HepG2 (cell line): Measurements from ENCODE around the gene IRF5. TPM values are rescaled to one million over a fixed set of nuclear protein-coding genes. Genes with fewer than 3 reads are reported as not detected.

Experiments
- ATF1 ChIP-seq: IDR thresholded peaks from 2 replicates; pipeline ENCODE4 v1.6.1; 2016; ENCODE audit warnings: mild to moderate bottlenecking, control low read depth
- FOXM1 ChIP-seq: sonication (generic); formaldehyde crosslinking; IDR thresholded peaks from 2 replicates; pipeline ENCODE4 v1.5.0; 2020; ENCODE audit warnings: missing genetic modification reagents
- MTF2 ChIP-seq: sonication (generic); formaldehyde crosslinking; IDR thresholded peaks from 2 replicates; pipeline ENCODE4 v1.5.0; 2020; ENCODE audit warnings: missing genetic modification reagents, borderline replicate concordance
- RBM22 ChIP-seq: fragments of 200-400 bp; formaldehyde crosslinking; optimal IDR thresholded peaks from 2 replicates; pipeline ENCODE3; 2017; ENCODE audit warnings: mild to moderate bottlenecking, low read length, moderate library complexity
- REL ChIP-seq: sonication (generic); formaldehyde crosslinking; conservative IDR thresholded peaks from 2 replicates; pipeline ENCODE4 v1.8.0; 2022; ENCODE audit warnings: mild to moderate bottlenecking, missing genetic modification reagents, moderate library complexity
- ZNF878 ChIP-seq: sonication (generic); formaldehyde crosslinking; IDR thresholded peaks from 2 replicates; pipeline ENCODE4 v1.8.1; 2023; ENCODE audit warnings: mild to moderate bottlenecking, missing genetic modification reagents, moderate library complexity
- polyA plus RNA-seq, 8 experiments: library from polyadenylated mRNA; depleted of rRNA in 3 of 8; stranded (reverse) in 7 of 8; unstranded in 1 of 8; fragments of >200 nt; fragmentation: Illumina TruSeq in 4 of 8; extraction: Trizol in 4 of 8; gene quantifications; 2 replicates each; pipeline versions ENCODE4 v1.2.1 to v1.2.3, GENCODE V29; 2011 to 2016; ENCODE audit warnings: low read depth in 4 of 8, missing spikeins in 1 of 8, mixed read lengths in 1 of 8; ENCODE audit not compliant: insufficient read depth in 1 of 8
- total RNA-seq, 5 experiments: library from RNA; depleted of rRNA; stranded (reverse); fragments of >200 nt; fragmentation: Illumina TruSeq; extraction: Trizol; gene quantifications; 2 replicates each; pipeline ENCODE4 v1.2.3, GENCODE V29; 2016; ENCODE audit warnings: low read depth in 1 of 5
- TF ChIP-seq, protein P1 (sequence below): sonication (generic); formaldehyde crosslinking; IDR thresholded peaks from 2 replicates; pipeline ENCODE4 v1.4.0; 2020; ENCODE audit warnings: missing genetic modification reagents

The IRF5 gene
- total and polyA plus RNA-seq, 2 of the 13 experiments (the other 11 are each of a cell fraction or from before 2014, with no cell fraction given), result 2.0 to 2.9 TPM

DNA sequence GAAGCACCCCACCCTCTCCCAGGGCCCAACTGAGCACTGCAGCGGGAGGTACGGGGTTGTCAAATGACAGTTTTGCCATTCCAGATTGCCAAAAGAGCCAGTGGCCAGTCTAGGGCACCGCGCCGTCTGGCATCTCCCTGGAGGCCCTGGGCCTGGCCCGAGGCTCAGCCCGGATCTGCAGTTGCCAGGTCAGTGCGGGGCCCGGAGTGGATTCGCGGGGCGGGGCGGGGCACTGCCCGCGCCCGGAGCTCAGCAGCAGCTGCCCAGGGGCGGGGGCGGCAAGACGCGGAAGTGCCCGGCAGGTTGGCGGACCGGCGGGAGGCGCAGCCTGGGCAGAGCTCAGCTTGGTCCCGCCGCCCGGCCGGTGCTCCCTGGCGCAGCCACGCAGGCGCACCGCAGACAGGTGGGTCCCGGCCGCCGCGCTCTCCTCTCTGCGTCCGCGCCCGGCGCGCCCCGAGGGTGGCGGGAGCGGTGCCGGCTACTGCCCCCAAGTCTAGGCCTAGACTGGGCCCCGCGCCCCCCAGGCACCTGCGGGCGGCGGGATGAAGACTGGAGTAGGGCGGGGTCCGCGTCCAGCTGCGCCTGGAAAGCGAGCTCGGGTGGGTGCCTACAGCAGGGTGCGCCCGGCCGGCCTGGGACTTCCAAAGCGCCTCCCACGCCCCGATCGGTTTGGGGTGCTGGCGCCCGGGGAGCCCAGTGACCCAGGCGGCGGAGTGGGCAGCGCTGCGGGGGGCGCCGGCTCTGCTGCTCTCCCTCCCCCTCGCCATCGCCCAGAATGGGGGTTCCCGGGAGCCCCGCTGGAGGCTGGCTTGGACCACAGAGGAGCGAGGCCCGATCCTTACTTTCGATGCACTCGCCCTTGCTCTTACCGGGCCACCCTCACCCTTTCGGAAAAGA is at the start of gene IRF5 (continued):
- TF ChIP-seq ATF1 (CRISPR knock-in tag) (no peak), MTF2 (CRISPR knock-in tag) (0 out of 2 replicates have a peak, but pooled peaks have one; percentile 52), RBM22 (no peak), ZNF878 (no peak), FOXM1 (no peak), REL (CRISPR knock-in tag) (no peak)
- TF ChIP-seq, protein P1, sequence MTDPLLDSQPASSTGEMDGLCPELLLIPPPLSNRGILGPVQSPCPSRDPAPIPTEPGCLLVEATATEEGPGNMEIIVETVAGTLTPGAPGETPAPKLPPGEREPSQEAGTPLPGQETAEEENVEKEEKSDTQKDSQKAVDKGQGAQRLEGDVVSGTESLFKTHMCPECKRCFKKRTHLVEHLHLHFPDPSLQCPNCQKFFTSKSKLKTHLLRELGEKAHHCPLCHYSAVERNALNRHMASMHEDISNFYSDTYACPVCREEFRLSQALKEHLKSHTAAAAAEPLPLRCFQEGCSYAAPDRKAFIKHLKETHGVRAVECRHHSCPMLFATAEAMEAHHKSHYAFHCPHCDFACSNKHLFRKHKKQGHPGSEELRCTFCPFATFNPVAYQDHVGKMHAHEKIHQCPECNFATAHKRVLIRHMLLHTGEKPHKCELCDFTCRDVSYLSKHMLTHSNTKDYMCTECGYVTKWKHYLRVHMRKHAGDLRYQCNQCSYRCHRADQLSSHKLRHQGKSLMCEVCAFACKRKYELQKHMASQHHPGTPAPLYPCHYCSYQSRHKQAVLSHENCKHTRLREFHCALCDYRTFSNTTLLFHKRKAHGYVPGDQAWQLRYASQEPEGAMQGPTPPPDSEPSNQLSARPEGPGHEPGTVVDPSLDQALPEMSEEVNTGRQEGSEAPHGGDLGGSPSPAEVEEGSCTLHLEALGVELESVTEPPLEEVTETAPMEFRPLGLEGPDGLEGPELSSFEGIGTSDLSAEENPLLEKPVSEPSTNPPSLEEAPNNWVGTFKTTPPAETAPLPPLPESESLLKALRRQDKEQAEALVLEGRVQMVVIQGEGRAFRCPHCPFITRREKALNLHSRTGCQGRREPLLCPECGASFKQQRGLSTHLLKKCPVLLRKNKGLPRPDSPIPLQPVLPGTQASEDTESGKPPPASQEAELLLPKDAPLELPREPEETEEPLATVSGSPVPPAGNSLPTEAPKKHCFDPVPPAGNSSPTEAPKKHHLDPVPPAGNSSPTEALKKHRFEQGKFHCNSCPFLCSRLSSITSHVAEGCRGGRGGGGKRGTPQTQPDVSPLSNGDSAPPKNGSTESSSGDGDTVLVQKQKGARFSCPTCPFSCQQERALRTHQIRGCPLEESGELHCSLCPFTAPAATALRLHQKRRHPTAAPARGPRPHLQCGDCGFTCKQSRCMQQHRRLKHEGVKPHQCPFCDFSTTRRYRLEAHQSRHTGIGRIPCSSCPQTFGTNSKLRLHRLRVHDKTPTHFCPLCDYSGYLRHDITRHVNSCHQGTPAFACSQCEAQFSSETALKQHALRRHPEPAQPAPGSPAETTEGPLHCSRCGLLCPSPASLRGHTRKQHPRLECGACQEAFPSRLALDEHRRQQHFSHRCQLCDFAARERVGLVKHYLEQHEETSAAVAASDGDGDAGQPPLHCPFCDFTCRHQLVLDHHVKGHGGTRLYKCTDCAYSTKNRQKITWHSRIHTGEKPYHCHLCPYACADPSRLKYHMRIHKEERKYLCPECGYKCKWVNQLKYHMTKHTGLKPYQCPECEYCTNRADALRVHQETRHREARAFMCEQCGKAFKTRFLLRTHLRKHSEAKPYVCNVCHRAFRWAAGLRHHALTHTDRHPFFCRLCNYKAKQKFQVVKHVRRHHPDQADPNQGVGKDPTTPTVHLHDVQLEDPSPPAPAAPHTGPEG (CRISPR knock-in tag), result no peak
